ENCODE results near the gene SPC25.
A peak's percentile ranks its signal among the peaks of the same experiment; 100 is the strongest.
"Not testable (repeated sequence)": the region's sequence is repeated elsewhere in the genome, so short reads cannot be mapped to it uniquely, and the experiment has no call there.

SPC25 gene

GRCh38 chr2:168890006-168890782 is at the start of gene SPC25:
TSS of gene SPC25 (minus strand) at chr2:168890430. CDS start at chr2:168889519, 911 bp downstream.
- DNase-seq: peak; percentile 94

- no peak for DNase-seq
These were observed 49.7 kb upstream of the SPC25 start for GRCh38 chr2:168939918-168940317.

GRCh38 chr2:168939061-168939460 is 48.8 kb upstream of the SPC25 start:
- no peak for DNase-seq

GRCh38 chr2:168935810-168936581 is 45.8 kb upstream of the SPC25 start:
- DNase-seq: no peak

- DNase-seq: no peak
These were observed 44.6 kb upstream of the SPC25 start for GRCh38 chr2:168934826-168935225.

GRCh38 chr2:168932174-168932573 is 41.9 kb upstream of the SPC25 start:
- DNase-seq: not testable (repeated sequence)

GRCh38 chr2:168930242-168930641 is 40.0 kb upstream of the SPC25 start:
- no peak for DNase-seq

GRCh38 chr2:168929031-168929430 is 38.8 kb upstream of the SPC25 start:
- no peak for DNase-seq

GRCh38 chr2:168928113-168928831 is 38.0 kb upstream of the SPC25 start:
- no peak for DNase-seq

GRCh38 chr2:168926621-168927386 is 36.6 kb upstream of the SPC25 start:
- DNase-seq: no peak

- peak; percentile 51 for DNase-seq
These were observed 30.4 kb upstream of the SPC25 start for GRCh38 chr2:168920504-168921157.

- DNase-seq: no peak
These were observed 26.1 kb upstream of the SPC25 start for GRCh38 chr2:168916331-168916675.

GRCh38 chr2:168915441-168916330 is 25.5 kb upstream of the SPC25 start:
- peak; percentile 79 for DNase-seq

- no peak for DNase-seq
These were observed 23.3 kb upstream of the SPC25 start for GRCh38 chr2:168913495-168913894.

DNA sequence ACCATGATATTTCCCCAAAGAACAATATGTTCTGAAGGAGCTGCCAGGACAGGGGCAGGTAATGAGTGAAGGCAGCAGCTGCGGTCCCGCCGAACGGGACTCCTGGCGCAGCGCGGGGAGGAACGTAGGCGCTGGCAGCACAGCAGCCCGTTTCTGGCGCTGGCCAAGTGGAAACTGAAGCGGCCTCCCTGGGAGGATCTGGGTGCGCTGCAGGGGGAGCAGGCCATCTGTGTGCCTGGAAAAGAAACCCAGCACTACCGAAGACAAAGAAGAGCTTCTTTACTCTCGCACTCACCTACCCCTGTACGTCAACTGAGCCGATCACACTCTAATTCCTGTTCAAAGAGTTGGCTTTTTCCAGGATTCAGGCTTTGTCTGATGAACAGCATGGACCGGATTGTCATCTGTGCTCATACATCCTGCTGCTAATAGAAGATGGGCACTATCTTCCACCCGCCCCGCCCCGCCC is 22.7 kb upstream of the SPC25 start:
- peak; percentile 89 for DNase-seq

DNA sequence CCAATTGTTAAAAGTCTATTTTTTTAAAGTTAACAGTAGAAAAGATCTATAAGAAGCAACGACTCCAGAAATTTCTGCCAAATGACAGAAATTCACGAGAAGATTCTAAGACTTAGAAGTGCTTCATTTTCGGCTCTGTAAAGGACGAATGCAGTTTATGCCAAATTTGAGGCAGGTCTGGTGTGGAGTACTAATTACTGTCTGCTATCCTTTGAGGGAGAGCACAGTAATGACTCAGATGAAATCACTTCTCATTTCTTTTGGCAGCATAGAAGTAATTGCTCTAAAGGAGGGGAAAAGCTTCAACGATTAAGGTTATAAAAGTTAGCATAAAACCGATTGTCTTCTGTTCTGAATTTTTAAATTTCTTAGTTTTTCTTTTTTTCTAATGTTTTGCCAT is 22.2 kb upstream of the SPC25 start:
- peak; percentile 51 for DNase-seq

DNA sequence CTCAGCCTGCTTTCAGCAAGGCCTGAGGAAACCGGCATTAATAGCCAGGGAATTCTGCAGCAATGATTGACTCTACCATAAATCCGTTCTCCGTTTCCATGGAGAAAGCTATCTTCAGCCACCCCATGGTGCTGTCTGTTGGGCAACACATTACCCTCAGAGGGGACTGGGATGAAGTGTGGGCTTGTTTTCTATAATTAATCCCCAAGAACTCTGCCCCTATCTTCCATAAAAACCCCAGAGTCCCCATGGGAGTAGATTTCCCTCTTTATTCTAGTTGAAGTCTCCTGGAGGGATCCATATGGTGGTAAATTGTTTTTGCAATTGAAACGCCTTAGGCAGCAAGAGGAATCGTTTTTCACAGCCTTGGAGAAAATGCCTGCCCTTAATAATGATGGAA is 20.1 kb upstream of the SPC25 start:
- DNase-seq: no peak

GRCh38 chr2:168907940-168908662 is 17.9 kb upstream of the SPC25 start:
- DNase-seq: no peak

- no peak for DNase-seq
These were observed 14.1 kb upstream of the SPC25 start for GRCh38 chr2:168904358-168904757.

- DNase-seq: no peak
These were observed 13.7 kb upstream of the SPC25 start for GRCh38 chr2:168903888-168904287.
